SK-N-SH (cell line): ENCODE measurements around the gene TNRC6C. TPM values are rescaled to one million over a fixed set of nuclear protein-coding genes. Genes with fewer than 3 reads are reported as not detected.

Source experiments
- CTCF ChIA-PET: fragments of 300-600, 350-600 bp; formaldehyde crosslinking; extraction: SDS; loops from one replicate; lab custom pipeline; 2021; lab: Yijun Ruan, JAX
- POLR2A ChIA-PET: fragments of 350-600 bp; sonication (Branson Sonifier 250); formaldehyde crosslinking; extraction: SDS; loops from one replicate; lab custom pipeline; 2020; ENCODE audit warnings: antibody characterized with exemption, inconsistent platforms; lab: Yijun Ruan, JAX
- DNase-seq: peaks from one replicate; pipeline ENCODE4 v3.0.0; 2012
- H2AFZ ChIP-seq: fragments of 200-600 bp; sonication (generic); 2 replicates; pipeline ENCODE4 v1.8.1; 2016; ENCODE audit warnings: antibody characterized with exemption, mild to moderate bottlenecking, low read depth
- H3F3A ChIP-seq: fragments of 200-600 bp; sonication (generic); replicated peaks from 2 replicates; pipeline ENCODE3; 2016; ENCODE audit warnings: antibody characterized with exemption, mild to moderate bottlenecking; ENCODE audit not compliant: insufficient read depth
- H3K27ac ChIP-seq, 2 experiments: fragments of 200-500 bp in 1 of 2; fragments of 200-600 bp in 1 of 2; sonication (Bioruptor generic) in 1 of 2; sonication (generic), shearing (Covaris generic) in 1 of 2; 2 replicates each; pipeline versions ENCODE4 v1.5.1 to v1.6.1; 2014 to 2016; ENCODE audit warnings: low read depth in 2 of 2, inconsistent platforms in 1 of 2, low read length in 1 of 2, mild to moderate bottlenecking in 1 of 2, mixed read lengths in 1 of 2
- H3K27me3 ChIP-seq: fragments of 200-600 bp; sonication (generic), shearing (Covaris generic); 2 replicates; pipeline ENCODE4 v1.6.1; 2016; ENCODE audit warnings: mixed run types; ENCODE audit not compliant: insufficient read depth
- H3K36me3 ChIP-seq, 2 experiments: fragments of 200-500 bp in 1 of 2; fragments of 200-600 bp in 1 of 2; sonication (Bioruptor generic) in 1 of 2; sonication (generic) in 1 of 2; replicated peaks in 1 of 2; 2 replicates each; pipeline versions ENCODE3 to v1.5.1; 2014 to 2016; ENCODE audit warnings: low read length in 1 of 2, mild to moderate bottlenecking in 1 of 2; ENCODE audit not compliant: insufficient read depth in 2 of 2, control insufficient read depth in 1 of 2
- H3K4me1 ChIP-seq, 2 experiments: fragments of 200-500 bp in 1 of 2; fragments of 200-600 bp in 1 of 2; sonication (Bioruptor generic) in 1 of 2; sonication (generic), shearing (Covaris generic) in 1 of 2; 2 replicates each; pipeline versions ENCODE4 v1.5.1 to v1.6.1; 2014 to 2016; ENCODE audit warnings: low read depth in 1 of 2, low read length in 1 of 2, mixed run types in 1 of 2; ENCODE audit not compliant: insufficient read depth in 2 of 2, control insufficient read depth in 1 of 2
- H3K4me2 ChIP-seq: fragments of 200-600 bp; sonication (generic), shearing (Covaris generic); 2 replicates; pipeline ENCODE4 v1.6.1; 2017; ENCODE audit warnings: mixed run types
- H3K4me3 ChIP-seq, 2 experiments: fragments of 200-500 bp in 1 of 2; fragments of 200-600 bp in 1 of 2; sonication (Bioruptor generic) in 1 of 2; sonication (generic), shearing (Covaris generic) in 1 of 2; 2 replicates each; pipeline versions ENCODE4 v1.5.1 to v1.8.1; 2014 to 2016; ENCODE audit warnings: low read depth in 2 of 2, inconsistent platforms in 1 of 2, low read length in 1 of 2, mild to moderate bottlenecking in 1 of 2, mixed read lengths in 1 of 2, moderate library complexity in 1 of 2
- H3K79me2 ChIP-seq: fragments of 200-600 bp; sonication (generic); 2 replicates; pipeline ENCODE4 v1.8.1; 2017; ENCODE audit warnings: mild to moderate bottlenecking; ENCODE audit not compliant: insufficient read depth
- H3K9ac ChIP-seq: fragments of 200-600 bp; sonication (generic); 2 replicates; pipeline ENCODE4 v1.6.1; 2017; ENCODE audit warnings: mixed run types
- H3K9me2 ChIP-seq: fragments of 200-600 bp; sonication (generic); 2 replicates; pipeline ENCODE4 v1.6.1; 2017; ENCODE audit warnings: mixed run types
- H3K9me3 ChIP-seq: fragments of 200-600 bp; sonication (generic); 2 replicates; pipeline ENCODE4 v1.6.1; 2017; ENCODE audit warnings: mixed run types, mild to moderate bottlenecking, moderate library complexity
- H4K20me1 ChIP-seq: fragments of 200-600 bp; sonication (generic); 2 replicates; pipeline ENCODE4 v1.6.1; 2017; ENCODE audit warnings: mild to moderate bottlenecking, mixed run types; ENCODE audit not compliant: insufficient read depth
- CHD2 ChIP-seq: fragments of 150-350 bp; IDR thresholded peaks from 2 replicates; pipeline ENCODE4 v1.6.1; 2018; ENCODE audit warnings: low read length; ENCODE audit not compliant: partially characterized antibody
- EP300 ChIP-seq, 2 experiments: IDR thresholded peaks; 2 replicates each; pipeline versions ENCODE4 v1.4.0 to v1.6.1; 2012; ENCODE audit warnings: borderline replicate concordance in 1 of 2, low read depth in 1 of 2, low read length in 1 of 2
- EZH2phosphoT487 ChIP-seq: fragments of 200-600 bp; sonication (generic); IDR thresholded peaks from 2 replicates; pipeline ENCODE4 v1.6.1; 2017; ENCODE audit warnings: low read depth, mixed run types, mild to moderate bottlenecking, antibody characterized with exemption, moderate library complexity, borderline replicate concordance
- FOSL2 ChIP-seq: IDR thresholded peaks from 2 replicates; pipeline ENCODE4 v1.4.0; 2012; ENCODE audit warnings: low read depth, mild to moderate bottlenecking, moderate library complexity, borderline replicate concordance
- FOXJ3 ChIP-seq: sonication (generic); formaldehyde crosslinking; IDR thresholded peaks from 2 replicates; pipeline ENCODE4 v1.5.1; 2020; ENCODE audit warnings: mild to moderate bottlenecking, missing genetic modification reagents
- GABPA ChIP-seq: IDR thresholded peaks from 2 replicates; pipeline ENCODE4 v1.4.0; 2012; ENCODE audit warnings: low read depth, mild to moderate bottlenecking
- JUND ChIP-seq: IDR thresholded peaks from 2 replicates; pipeline ENCODE4 v1.4.0; 2012
- MEF2A ChIP-seq: IDR thresholded peaks from 2 replicates; pipeline ENCODE4 v1.4.0; 2012; ENCODE audit warnings: low read depth, borderline replicate concordance
- MXI1 ChIP-seq: IDR thresholded peaks from 2 replicates; pipeline ENCODE4 v1.6.1; 2012; ENCODE audit warnings: mild to moderate bottlenecking, low read depth, low read length, improper control_type of control experiment
- NRF1 ChIP-seq: IDR thresholded peaks from 2 replicates; pipeline ENCODE4 v1.6.1; 2012; ENCODE audit warnings: low read depth, mild to moderate bottlenecking, low read length
- POLR2AphosphoS5 ChIP-seq: IDR thresholded peaks from 2 replicates; pipeline ENCODE4 v1.6.1; 2012; ENCODE audit warnings: low read depth, low read length
- RAD21 ChIP-seq: IDR thresholded peaks from 2 replicates; pipeline ENCODE4 v1.6.1; 2012; ENCODE audit warnings: mild to moderate bottlenecking, low read length
- RCOR1 ChIP-seq: fragments of 150-350 bp; IDR thresholded peaks from 2 replicates; pipeline ENCODE4 v1.6.1; 2017; ENCODE audit warnings: antibody characterized with exemption, low read length
- TAF1 ChIP-seq: IDR thresholded peaks from 2 replicates; pipeline ENCODE4 v1.6.1; 2012; ENCODE audit warnings: low read depth, mild to moderate bottlenecking, low read length, moderate library complexity, borderline replicate concordance
- TCF12 ChIP-seq: IDR thresholded peaks from 2 replicates; pipeline ENCODE4 v1.4.0; 2012
- TEAD4 ChIP-seq: IDR thresholded peaks from 2 replicates; pipeline ENCODE4 v1.4.0; 2012; ENCODE audit warnings: mild to moderate bottlenecking, borderline replicate concordance; ENCODE audit not compliant: insufficient read depth
- YY1 ChIP-seq: IDR thresholded peaks from 2 replicates; pipeline ENCODE4 v1.4.0; 2012; ENCODE audit warnings: low read depth, mild to moderate bottlenecking
- WGBS: methylation state at CpG from one replicate; pipeline ENCODE4 v1.1.6; 2017; ENCODE audit warnings: low lambda C conversion rate; 5-methylcytosine and 5-hydroxymethylcytosine counted together
- polyA plus RNA-seq, 3 experiments: library from polyadenylated mRNA; depleted of rRNA; stranded (reverse); fragments of >200 nt; gene quantifications; 2 replicates each; pipeline ENCODE4 v1.2.3, GENCODE V29; 2012
- TF ChIP-seq, protein P1 (sequence below): fragments of 200-600 bp; sonication (generic); IDR thresholded peaks from 2 replicates; pipeline ENCODE4 v1.6.1; 2017; ENCODE audit warnings: antibody characterized with exemption, mild to moderate bottlenecking, moderate library complexity
- TF ChIP-seq, protein P2 (sequence below): IDR thresholded peaks from 2 replicates; pipeline ENCODE4 v1.4.0; 2012; ENCODE audit warnings: low read depth, borderline replicate concordance
- TF ChIP-seq, protein P3 (sequence below): fragments of 150-350 bp; IDR thresholded peaks from 2 replicates; pipeline ENCODE4 v1.6.1; 2016; ENCODE audit warnings: mild to moderate bottlenecking, low read depth, low read length
- TF ChIP-seq, protein P4 (sequence below): IDR thresholded peaks from 2 replicates; pipeline ENCODE4 v1.4.0; 2012; ENCODE audit warnings: low read depth

TNRC6C gene
- polyA plus RNA-seq, 1 of the 3 experiments (the other 2 are of a cell fraction), result 2.2 TPM

DNA sequence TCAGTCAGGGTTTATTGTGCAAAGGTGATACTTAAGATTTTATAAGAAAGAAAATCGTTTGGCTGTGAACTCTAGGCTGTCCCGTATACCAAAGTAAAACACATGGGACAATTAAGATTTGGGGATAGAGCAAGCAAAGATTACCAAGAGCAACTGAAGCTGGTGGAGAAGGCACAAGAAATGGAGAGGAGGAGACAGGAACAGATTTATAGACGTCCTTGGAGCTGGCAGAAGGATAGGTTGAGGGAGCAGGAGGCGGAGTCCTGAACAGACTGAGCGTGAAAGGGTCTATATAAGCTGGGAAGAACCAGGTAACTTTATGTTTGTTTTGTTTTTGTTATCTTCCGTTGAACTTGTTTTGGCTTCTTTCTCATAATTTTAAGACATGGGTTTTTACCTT lies 3.8 kb downstream of the TNRC6C start:
- Histone ChIP-seq H3K4me1 (peaks cover 0 to 59% of the 10 kb centered on the region in 2 experiments; a peak in 3 of 4 replicates), H3K9me2 (no peaks in the 10 kb centered on the region), H3K4me2 (no peak overlapping the region), H3K27ac (no peak overlapping the region), H3K9me3 (no peaks in the 10 kb centered on the region), H3K4me3 (no peak overlapping the region), H3K36me3 (no peaks in the 10 kb centered on the region), H3K9ac (no peak overlapping the region), H3K27me3 (no peaks in the 10 kb centered on the region; the same call in 1 of the 2 replicates), H3K79me2 (peaks cover 76% of the 10 kb centered on the region), H2AFZ (no peak overlapping the region), H3F3A (peaks cover 16% of the 10 kb centered on the region), H4K20me1 (peaks cover 72% of the 10 kb centered on the region)
- CTCF ChIA-PET, result interaction anchor here (0.5 to 1.7 kb wide), 7 partner anchors 51 to 420 kb away, joined by 3 to 11 read pairs (median 4); no protein-coding TSS in a partner anchor
- no peak for DNase-seq
- POLR2A ChIA-PET, result no interaction called here
- TF ChIP-seq MXI1 (no peak), CHD2 (no peak), EP300 (IDR thresholded peaks at IDR 0.05; ENCODE audit: borderline replicate concordance in 1 of 2, low read depth in 1 of 2, low read length in 1 of 2) (no peak), MEF2A (no peak), FOSL2 (no peak), TAF1 (no peak), TCF12 (no peak)
- TF ChIP-seq, protein P1, sequence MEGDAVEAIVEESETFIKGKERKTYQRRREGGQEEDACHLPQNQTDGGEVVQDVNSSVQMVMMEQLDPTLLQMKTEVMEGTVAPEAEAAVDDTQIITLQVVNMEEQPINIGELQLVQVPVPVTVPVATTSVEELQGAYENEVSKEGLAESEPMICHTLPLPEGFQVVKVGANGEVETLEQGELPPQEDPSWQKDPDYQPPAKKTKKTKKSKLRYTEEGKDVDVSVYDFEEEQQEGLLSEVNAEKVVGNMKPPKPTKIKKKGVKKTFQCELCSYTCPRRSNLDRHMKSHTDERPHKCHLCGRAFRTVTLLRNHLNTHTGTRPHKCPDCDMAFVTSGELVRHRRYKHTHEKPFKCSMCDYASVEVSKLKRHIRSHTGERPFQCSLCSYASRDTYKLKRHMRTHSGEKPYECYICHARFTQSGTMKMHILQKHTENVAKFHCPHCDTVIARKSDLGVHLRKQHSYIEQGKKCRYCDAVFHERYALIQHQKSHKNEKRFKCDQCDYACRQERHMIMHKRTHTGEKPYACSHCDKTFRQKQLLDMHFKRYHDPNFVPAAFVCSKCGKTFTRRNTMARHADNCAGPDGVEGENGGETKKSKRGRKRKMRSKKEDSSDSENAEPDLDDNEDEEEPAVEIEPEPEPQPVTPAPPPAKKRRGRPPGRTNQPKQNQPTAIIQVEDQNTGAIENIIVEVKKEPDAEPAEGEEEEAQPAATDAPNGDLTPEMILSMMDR, result no peak
- WGBS, result 87% methylated on average over 6 of the region's 6 CpGs

DNA sequence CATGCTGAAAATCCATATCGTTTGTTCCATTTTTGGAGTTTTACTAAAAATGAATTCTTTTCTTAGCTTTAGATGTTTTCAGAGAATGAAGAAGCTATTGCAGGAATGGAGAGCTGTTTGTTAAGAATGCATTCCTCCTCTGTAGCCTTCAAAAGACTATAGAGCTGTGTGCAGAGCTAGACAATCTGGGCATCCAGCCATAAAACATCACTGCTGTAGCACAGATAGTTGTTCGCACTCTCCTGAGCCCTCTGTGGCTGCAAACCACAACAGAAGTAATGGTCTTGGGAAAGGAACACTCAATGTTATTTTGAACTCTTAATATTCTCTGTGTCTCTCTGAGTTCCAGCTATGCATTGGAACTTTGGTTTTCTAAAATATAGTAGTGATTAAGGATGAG lies 4.9 kb downstream of the TNRC6C start:
- Histone ChIP-seq H3K79me2 (peaks cover 87% of the 10 kb centered on the region), H3K4me1 (peaks cover 0 to 55% of the 10 kb centered on the region in 2 experiments; a peak in 3 of 4 replicates), H2AFZ (no peak overlapping the region), H3K4me2 (peak overlapping the region; percentile 0; the same call in 1 of the 2 replicates), H3K4me3 (no peak overlapping the region), H3K27me3 (no peaks in the 10 kb centered on the region), H3K9ac (no peak overlapping the region), H3K27ac (peak overlapping the region in 1 of 2 experiments; percentile 61; a peak in 2 of 4 replicates), H4K20me1 (peaks cover 79% of the 10 kb centered on the region), H3K9me2 (no peaks in the 10 kb centered on the region), H3K36me3 (no peaks in the 10 kb centered on the region), H3F3A (peaks cover 16% of the 10 kb centered on the region), H3K9me3 (no peaks in the 10 kb centered on the region)
- WGBS, result 36% methylated on average over 2 of the region's 2 CpGs
- ChIA-PET CTCF (interaction anchor here (0.7 to 1.7 kb wide), 16 partner anchors 24 to 459 kb away, joined by 3 to 11 read pairs (median 4); no protein-coding TSS in a partner anchor), POLR2A (interaction anchor here (0.7 kb wide), 1 partner anchor 83 kb away, joined by 3 read pairs; no protein-coding TSS in a partner anchor)
- peak; percentile 77 for DNase-seq
- no peak for TF ChIP-seq GABPA
- no peak for TF ChIP-seq JUND
- TF ChIP-seq FOSL2, result no peak
- TF ChIP-seq FOXJ3 (CRISPR knock-in tag), result no peak
- TF ChIP-seq, protein P2, sequence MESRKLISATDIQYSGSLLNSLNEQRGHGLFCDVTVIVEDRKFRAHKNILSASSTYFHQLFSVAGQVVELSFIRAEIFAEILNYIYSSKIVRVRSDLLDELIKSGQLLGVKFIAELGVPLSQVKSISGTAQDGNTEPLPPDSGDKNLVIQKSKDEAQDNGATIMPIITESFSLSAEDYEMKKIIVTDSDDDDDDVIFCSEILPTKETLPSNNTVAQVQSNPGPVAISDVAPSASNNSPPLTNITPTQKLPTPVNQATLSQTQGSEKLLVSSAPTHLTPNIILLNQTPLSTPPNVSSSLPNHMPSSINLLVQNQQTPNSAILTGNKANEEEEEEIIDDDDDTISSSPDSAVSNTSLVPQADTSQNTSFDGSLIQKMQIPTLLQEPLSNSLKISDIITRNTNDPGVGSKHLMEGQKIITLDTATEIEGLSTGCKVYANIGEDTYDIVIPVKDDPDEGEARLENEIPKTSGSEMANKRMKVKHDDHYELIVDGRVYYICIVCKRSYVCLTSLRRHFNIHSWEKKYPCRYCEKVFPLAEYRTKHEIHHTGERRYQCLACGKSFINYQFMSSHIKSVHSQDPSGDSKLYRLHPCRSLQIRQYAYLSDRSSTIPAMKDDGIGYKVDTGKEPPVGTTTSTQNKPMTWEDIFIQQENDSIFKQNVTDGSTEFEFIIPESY, result no peak
- no peak for TF ChIP-seq NRF1
- TF ChIP-seq YY1, result no peak
- TF ChIP-seq TCF12, result no peak; the same call in 1 of the 2 replicates
- no peak; the same call in 1 of the 2 replicates for TF ChIP-seq POLR2AphosphoS5
- TF ChIP-seq, protein P3, sequence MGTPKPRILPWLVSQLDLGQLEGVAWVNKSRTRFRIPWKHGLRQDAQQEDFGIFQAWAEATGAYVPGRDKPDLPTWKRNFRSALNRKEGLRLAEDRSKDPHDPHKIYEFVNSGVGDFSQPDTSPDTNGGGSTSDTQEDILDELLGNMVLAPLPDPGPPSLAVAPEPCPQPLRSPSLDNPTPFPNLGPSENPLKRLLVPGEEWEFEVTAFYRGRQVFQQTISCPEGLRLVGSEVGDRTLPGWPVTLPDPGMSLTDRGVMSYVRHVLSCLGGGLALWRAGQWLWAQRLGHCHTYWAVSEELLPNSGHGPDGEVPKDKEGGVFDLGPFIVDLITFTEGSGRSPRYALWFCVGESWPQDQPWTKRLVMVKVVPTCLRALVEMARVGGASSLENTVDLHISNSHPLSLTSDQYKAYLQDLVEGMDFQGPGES, result no peak
- peak in 1 of 2 experiments; percentile 21; a peak in 1 of 4 replicates for TF ChIP-seq EP300 (IDR thresholded peaks at IDR 0.05; ENCODE audit: borderline replicate concordance in 1 of 2, low read depth in 1 of 2, low read length in 1 of 2)
- no peak for TF ChIP-seq EZH2phosphoT487
- TF ChIP-seq MXI1, result peak; percentile 56; the same call in 1 of the 2 replicates
- TF ChIP-seq, protein P4, sequence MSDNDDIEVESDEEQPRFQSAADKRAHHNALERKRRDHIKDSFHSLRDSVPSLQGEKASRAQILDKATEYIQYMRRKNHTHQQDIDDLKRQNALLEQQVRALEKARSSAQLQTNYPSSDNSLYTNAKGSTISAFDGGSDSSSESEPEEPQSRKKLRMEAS, result peak; percentile 25; the same call in 1 of the 2 replicates
- TF ChIP-seq TAF1, result no peak
- TF ChIP-seq RAD21, result peak; percentile 53
- no peak for TF ChIP-seq TEAD4
- TF ChIP-seq RCOR1, result peak; percentile 76
- TF ChIP-seq CHD2, result peak; percentile 28
